ENCODE results near the gene RETREG2.

RETREG2 gene, protein sequence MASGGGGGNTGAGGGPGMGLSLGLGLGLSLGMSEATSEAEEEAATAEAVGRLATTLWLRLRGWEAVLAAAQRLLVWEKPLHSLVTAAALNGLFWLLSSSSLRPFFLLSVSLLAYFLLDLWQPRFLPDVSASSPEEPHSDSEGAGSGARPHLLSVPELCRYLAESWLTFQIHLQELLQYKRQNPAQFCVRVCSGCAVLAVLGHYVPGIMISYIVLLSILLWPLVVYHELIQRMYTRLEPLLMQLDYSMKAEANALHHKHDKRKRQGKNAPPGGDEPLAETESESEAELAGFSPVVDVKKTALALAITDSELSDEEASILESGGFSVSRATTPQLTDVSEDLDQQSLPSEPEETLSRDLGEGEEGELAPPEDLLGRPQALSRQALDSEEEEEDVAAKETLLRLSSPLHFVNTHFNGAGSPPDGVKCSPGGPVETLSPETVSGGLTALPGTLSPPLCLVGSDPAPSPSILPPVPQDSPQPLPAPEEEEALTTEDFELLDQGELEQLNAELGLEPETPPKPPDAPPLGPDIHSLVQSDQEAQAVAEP

DNA sequence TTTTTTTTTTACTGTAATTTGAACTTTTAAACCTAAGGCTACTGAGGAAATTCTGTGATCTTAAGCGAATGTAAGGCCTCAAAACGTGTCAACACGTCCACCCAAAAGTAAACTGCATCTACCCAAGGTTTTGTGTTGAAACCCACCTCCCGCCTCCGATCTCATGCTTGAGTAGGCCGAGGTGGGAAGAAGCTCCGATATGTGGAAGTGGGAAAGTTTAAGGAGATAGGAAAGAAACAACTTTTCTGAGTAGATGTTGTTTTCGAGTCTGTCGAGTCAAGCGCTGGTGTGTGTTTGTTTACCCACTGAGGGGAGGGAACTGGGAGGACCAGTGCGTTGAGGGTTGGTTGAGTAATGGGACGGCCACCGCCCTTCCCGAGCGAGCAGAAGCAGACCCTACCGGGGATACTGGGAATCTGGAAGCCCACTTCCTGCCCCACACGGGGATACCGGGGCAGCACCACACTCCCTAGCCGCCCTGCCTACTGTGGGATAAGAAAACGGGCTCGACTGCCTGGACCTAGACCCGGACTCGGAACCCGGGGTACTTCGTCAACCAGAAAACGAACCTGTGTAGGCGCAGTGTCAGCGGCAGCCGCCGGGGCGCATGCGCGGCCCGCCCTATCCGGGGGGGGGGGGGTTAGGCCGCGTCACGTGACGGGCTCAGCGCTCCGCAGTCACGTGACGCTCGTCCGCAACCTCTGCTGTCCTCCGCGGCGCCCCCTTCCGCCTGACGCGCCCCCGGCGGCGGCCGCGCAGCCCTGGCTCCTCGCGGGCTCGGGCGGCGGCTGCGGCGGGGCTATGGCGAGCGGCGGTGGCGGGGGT, at the start of gene RETREG2:
TSS of gene RETREG2 (plus strand) at position 724 of the 825 bp plus-strand sequence. CDS start at position 802, 78 bp downstream.
- peak; percentile 100 for DNase-seq (ENCODE audit: low spot score)

DNA sequence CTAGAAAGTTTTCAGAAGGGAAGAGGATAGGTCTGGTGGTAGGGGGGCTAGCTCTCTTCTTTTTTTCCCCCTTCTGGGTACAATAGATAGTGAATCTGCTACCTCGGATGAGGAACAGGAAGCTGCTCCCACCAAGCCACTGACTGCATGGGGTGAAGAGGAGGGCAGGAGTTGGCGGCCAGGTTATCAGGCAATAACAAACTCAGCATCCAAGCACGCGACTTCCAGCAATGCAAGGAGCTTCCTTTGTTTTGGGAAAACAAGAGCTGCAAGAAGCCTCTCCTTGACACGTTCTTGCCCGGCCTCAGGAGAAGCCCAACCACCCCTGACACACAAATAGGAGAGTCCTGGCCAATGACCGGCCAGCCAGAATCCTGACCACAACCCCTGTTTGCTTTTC, 49.7 kb upstream of the RETREG2 start:
- DNase-seq (ENCODE audit: low spot score): no peak

DNA sequence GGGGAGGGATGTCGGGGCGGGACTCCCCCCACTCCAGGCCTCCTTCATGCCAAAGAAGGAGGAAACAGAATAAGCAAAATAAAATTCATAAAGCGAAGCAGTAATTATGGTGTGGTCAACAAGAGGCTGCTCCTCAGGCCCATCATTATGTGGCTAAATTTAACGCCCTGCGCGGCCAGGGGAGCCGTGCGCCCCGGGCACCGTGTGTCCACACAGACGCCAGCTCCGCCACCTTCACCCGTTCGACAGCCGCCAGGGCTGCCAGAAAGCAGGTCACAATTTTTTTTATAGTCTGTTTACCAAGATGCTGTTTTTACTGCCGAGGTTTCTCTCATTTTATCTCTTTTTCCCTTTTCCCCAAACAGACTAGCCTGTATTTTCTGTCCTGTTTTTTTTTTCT, 48.5 kb upstream of the RETREG2 start:
- DNase-seq (ENCODE audit: low spot score): no peak

DNA sequence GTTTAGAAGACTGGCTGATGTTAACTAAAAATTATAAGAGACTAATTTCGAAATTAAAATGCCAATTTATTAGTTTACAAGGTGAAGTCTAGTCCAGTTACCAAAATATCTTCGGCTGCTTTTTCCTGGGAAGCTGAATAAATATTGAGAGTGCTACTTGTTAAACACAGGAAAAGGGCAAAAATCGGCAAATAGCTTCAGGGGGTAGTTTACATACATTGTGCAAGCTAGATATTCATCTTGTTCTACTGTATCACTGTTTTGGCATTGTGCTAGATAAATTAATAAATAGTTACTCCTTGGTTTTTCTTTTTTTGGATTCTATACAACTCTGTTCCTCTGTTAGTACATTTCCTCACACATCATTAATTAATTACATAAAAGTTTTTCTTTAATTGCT, 46.7 kb upstream of the RETREG2 start:
- no peak for DNase-seq (ENCODE audit: low spot score)

DNA sequence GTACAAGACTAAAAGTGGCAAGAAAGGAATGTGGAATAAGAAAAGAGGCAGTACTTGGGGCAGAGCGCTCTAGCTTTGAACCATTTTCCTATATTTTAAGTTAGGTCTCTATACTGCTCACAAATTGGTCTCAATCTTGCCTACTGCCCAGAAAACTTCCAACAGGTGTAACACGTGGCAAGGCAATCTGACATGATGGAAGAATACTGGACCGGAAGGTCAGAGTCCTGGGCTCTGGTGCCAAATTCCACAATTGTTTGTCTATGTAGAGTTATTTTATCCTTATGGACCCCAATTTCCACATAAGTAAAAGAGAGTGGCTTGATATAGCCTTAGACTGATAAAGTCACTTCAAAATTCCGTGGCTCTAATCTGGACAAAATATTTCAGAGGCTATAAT, 46.3 kb upstream of the RETREG2 start:
- no peak for DNase-seq (ENCODE audit: low spot score)

DNA sequence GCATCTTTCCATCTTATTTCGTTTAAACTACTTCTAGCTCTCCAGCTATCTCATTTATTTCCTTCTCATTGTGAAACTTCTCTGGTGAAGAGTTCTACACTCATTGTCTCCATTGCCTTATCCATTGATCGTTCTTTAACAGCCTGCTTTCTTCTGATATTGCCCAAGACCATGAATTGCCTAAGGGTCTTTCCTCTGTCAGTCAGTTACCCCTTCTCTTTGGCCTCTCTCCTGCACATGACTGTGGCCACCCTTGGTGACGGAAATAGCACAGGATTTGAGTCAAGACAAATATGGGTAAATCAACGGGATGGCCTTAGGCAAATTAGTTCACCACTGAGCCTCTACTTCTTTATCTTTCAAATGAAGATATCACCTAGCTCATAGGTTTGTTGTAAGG, 44.1 kb upstream of the RETREG2 start:
- no peak for DNase-seq (ENCODE audit: low spot score)

DNA sequence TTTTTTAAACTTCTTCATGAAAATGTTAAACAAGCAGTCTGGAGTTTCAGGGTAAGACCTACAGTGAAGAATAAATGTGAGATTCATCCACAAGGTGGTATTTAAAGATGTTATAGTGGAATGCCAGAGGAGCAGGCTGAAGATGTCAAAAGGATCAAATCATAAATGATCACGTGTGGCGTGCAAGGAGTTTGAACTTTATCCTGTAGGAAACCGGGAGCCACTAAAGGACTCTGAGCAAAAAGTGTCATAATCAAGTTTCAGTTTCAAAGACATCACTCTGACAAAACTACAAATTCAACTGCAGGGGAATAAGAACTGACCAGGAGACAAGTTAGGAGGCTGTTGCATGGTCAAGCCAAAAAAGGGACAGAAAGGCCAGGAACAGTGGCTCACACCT, 37.4 kb upstream of the RETREG2 start:
- no peak for DNase-seq (ENCODE audit: low spot score)

DNA sequence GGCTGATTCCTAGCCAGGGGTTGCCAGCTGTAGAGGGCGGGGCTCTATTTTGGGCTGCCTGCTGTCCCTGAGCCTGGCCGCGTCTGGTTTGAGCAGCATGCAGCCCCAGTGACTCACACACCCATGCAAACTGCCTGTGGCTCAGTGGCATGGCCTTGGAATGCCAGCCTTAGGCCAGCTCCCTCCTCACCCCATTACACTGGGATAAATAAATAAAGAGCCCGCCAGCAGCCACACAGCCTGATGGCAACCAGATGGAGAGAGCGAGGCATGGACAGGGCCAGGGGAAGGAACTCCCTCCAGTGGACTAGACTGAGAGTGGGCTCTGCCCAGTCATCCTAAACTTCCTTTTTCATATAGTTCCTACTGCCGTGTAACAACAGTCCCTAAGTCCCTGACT, 35.7 kb upstream of the RETREG2 start:
- peak; percentile 96 for DNase-seq (ENCODE audit: low spot score)

DNA sequence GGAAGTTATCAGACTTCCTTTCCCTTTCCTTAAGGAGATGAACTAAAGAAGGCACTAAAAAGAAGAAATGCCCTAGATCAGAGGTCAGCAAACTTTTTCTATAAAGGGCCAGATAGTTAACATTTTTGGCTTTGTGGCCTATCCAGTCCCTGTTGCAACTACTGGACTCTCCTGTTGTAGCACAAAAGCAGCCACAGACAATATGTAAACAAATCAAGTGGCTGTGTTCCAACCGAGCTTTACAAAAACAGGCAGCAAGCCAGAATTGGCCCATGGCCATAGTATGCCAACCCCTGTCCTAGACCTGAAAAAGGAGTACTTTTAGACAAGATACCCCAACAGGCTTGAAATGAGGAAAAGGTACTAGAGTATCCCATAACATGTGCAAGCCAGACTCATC, 28.4 kb upstream of the RETREG2 start:
- DNase-seq (ENCODE audit: low spot score): no peak

DNA sequence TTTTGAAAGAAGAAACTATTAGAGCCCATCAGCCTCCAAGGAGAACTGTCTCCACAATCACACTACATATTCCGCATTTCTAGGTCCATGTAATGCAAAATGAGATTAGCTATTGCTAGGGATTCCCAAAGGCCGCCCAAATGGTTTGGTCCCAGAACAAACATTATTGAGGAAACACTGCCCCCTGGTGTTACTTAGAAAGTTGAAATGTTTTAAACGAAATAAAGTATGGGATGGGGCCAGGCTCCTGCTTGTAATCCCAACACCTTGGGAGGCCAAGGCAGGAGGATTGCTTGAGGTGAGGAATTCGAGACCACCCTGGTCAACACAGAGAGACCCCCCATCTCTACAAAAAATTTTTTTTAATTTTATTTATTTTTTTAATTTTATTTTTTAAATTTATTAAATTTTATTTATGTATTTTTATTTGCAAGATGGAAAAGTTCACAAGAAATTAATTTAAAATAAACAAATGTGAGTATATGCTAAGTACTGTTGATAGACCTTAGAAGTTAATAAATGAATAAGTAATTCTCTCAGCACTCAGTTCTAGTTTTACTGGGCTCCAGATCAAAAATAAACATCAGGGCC, 22.9 kb upstream of the RETREG2 start:
- peak; percentile 73 for DNase-seq (ENCODE audit: low spot score)

DNA sequence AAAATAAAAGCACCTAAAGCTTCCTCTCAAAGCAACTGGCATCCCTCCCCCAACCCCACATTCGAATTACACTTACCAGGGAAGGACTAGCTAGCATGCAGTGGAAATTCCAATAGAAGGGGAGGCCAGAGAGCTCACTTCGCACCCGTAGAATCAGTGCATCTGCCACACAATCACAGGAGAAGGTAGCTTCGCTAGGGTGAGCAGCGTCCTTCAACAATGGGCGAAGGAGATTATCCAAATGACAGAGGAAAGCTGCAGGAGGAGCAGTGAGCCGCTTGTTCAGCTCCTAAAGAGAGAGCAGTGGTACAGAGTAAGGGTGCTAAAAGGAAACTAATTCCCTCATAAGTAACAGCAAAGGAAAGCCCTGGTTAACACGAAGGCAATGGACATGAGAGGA, 20.7 kb upstream of the RETREG2 start:
- no peak for DNase-seq (ENCODE audit: low spot score)

DNA sequence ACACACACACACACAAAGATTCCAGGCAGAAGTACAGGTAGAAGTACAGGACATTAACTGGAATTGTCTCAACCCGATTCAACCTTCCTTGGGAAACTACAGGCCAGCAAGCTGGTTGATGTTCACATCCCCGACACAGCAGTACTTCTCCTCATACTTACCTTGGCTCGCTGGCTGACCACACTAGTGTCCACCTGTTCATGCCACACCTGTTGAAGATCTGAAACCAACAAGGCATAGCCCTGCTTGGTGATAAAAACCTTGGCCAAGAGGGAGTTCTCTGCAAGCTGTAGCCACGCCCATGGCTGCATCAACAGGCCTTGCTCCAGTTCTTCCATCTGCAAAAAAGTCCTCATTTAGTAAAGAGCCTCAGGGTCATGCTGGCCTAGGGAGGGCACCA, 20.1 kb upstream of the RETREG2 start:
- no peak for DNase-seq (ENCODE audit: low spot score)

DNA sequence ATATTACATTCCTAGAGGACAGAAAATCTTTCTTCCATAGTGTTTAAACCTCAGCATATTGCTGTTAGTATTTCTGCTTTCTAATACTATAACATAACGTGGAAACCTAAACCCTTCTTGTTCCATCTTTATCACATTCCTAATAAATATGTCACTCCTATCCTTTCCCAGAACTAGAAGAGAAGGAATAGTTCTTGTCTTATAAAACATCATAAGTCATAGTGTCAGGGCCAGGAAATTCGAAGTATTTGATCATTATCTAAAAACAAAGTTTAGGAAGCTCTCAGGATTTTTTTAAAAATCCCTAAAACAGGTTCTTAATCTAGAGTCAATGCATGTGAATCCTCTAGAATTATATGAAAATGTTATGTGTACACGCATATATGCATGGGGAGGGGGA, 19.5 kb upstream of the RETREG2 start:
- DNase-seq (ENCODE audit: low spot score): no peak

DNA sequence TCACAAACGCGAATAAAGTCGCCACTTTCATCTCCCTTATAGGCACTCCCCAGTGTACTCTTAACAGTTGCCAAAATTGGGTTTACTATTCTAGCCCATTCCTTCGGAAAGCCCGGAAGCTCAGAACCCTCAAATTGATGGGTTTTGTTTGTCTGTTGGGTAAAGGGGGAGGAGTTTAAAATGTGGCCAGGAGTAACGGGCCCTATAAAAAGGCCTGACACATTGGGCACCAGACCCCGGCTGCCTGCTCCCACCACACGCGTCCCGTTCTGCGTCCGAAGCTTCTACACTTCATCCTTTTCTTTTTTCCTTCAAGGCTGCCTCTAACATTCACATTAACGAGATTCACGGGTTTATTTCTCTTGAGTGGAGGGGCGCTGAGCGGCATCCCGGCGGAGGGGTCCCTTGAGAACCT, 18.3 kb upstream of the RETREG2 start:
- no peak for DNase-seq (ENCODE audit: low spot score)

DNA sequence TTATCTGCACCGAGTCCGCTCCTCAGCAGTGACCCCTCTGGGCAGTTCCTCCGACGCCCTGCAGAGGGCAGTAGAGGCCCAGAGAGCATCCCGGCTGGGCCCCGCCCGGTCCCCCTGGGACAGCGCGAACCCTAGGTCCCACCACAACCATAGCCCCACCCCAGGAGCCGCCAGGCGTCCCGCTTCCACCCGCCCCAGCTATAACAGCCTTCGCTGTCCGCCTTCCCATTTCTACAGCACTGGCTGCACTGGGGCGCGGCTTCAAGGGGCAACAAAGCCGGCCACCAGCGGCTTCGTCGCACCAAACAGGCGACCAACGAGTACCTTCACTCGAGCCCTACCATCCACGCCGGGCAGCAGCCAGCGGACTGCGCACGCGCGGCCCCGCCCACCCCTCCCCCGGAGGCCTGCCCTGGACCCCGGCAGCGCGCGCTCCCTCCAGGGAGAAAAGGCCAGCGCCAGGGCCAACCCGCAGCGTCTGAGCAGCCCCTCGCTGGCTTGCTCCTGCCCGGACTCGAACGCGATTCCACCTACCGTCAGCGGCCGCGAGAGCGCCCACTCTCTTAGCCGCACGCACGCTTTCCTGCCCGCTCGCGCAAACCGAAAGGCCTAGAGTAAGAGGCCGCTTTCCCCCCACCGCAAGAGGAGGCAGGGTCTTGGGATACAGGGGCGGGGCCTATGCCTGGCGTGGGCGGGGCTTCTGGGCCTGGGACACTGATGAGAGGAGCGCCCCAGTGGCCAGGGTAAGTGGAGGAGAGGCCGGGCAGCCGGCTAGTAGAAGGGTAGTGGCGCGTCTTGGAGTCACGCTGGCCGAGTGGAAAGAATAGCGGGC, 17.7 kb upstream of the RETREG2 start, which contains the start of gene NHEJ1:
TSS of gene NHEJ1 (minus strand) at position 630 of the 832 bp plus-strand sequence. CDS start 2,453 bp downstream, outside the sequence.
- peak; percentile 96 for DNase-seq (ENCODE audit: low spot score)

DNA sequence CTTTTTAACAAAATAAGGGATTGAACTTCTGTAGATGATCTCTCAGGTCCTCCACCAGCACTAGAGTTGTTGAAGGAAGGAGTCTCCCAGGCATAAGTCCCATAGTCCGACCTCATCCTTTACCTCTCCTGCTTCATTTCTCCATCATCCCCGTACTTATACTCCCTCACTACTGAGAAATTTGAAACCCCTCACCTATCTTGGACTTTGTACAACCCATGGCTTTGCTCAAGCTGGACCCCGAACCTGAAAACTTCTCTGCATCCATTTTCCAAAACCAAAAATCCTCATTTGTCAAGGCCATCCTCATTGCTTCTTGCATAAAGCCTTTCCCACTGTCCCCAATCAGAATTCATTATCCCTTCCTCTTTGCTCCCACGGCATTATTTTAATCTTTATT, 17.0 kb upstream of the RETREG2 start:
- no peak for DNase-seq (ENCODE audit: low spot score)

DNA sequence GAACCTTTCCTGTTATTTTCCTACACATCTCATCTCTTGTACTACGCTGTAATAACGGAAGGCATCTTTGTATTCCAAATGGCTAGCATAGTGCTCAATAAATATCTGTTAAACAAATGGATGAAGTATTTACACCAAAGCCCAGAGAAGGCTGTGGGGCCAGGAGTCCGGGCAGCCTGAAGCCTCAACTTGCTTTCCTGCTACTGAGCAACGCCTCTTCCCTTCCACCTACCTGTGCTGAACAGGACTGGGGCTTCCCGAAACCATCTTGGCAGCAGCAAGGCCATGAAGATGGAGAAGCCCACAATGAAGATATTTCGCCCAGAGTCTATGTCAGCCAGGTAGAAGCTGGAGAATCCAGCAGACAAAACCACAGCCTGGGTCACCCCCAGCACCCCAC, 14.9 kb upstream of the RETREG2 start:
- no peak for DNase-seq (ENCODE audit: low spot score)

DNA sequence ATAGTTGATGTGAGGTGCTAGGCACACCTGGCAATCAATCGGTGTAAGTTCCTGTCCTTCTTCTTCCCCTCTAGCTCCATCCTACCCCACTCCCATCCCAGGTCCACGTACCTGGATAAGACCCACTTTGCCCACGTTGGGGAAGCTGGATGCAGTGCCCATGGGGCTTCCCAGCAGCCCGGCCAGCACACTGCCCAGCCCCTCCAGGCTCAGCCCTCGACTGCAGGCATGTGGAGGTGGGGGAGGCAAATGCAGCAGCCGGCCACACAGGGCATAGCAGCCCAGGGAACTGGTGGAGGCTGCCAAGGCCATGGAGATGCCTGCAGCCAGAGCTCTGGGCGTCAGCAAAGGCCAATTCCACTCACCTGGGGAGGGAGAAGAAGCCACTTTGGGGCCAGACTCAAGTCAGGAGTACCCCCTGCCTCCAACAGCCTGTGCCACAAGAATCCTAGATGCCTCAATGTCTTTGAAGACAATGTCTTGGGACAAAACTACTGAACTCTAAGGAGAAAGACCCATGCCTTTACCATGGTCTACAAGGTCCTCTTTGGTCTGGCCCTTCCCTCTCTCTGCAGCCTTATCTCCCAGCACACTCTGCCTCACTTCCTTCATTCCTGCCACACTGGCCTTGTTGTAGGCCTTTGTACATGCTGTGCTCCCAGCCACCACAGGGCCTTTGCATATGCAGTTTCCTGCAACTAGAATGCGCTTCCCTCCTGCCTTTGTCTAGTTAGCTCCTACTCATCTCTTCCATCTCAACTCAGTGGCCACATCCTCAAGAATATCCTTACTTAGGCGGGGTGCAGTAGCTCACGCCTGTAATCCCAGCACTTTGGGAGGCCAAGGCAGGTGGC, 12.8 kb upstream of the RETREG2 start:
- DNase-seq (ENCODE audit: low spot score): no peak

DNA sequence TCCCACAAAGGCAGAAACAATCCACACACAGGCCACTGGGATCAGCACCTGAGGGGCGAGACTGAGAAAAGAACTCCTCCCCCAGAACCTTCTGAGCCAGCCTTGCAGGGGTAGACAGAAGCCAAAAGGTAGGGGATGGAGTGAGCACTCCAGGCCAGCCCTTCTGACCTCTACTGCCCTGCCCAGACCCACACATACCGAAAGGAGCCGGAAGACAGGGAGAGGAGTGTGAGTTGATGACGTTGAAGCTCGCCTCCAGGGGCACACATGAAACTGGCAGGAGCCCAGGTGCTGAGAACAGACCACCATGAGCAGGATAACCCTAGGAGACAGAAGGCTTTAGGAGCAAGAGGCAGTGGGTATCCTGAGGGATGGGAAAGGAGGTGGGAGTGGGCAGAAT, 10.1 kb upstream of the RETREG2 start:
- DNase-seq (ENCODE audit: low spot score): no peak

DNA sequence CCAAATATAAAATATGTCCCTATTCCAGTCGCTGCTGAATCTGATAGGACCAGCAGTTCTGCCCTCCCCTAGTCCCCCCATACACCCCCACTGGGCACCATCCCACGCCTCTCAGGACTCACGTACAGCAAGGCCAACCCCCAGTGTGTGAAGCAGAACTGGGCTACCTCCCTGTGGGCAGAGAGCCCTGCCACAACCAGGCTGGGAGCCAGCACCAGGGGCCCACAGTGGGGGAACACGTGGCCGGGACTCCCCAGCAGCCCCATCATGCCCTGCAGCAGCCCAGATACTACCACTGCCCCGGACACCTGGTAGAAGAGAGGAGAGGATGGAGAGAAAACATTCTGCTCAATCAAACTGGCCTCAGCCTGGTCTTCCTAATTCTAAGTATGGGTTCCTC, 9.5 kb upstream of the RETREG2 start:
- DNase-seq (ENCODE audit: low spot score): no peak

DNA sequence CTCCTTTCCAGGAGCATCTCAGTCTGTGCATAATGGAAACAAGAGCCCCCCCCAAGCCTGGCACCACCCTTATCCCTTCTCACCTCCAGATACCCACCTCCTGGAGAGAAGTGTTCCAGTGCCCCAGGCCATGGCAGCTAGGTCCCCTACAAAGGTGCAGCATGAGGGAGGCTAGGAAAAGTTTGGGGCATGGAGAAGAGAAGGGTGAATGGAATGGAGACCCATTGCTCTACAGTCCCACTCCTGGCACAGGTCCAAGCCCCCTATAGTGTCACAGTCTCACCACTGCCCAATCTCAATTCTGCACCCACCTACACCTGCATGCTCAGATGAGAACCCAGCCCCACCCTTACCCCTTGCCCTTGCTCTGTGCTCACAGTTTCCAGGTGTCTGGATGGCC, 9.1 kb upstream of the RETREG2 start:
- no peak for DNase-seq (ENCODE audit: low spot score)

Data from AG20443 (cell line).